ENCODE measurements around the gene SOX5. TPM values are rescaled to one million over a fixed set of nuclear protein-coding genes. Genes with fewer than 3 reads are reported as not detected.
A peak's percentile ranks its signal among the peaks of the same experiment; 100 is the strongest.
"Not testable (repeated sequence)": the region's sequence is repeated elsewhere in the genome, so short reads cannot be mapped to it uniquely, and the experiment has no call there.

SOX5 gene
- total RNA-seq, 1 experiment from 2014 or later = 4.1 TPM

DNA sequence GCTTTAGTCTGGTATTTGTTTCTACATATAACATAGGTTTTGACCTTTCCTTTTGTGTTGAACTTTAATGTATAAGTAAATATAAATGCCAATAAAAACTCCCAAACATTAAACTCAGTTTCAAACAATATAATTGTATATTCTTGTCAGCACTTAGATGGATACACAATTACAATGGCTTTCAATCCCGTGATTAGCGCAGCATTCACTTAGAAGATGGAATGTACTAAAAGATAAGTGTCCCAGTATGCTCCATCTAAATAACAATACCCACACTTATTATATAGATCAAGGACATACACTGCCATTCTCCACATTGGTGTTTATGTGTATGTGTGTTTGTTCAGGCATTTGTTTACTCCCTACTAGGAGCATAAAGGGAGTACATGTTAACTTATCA lies 193.1 kb downstream of the SOX5 start:
- no peak for DNase-seq (ENCODE audit: low read depth)

DNA sequence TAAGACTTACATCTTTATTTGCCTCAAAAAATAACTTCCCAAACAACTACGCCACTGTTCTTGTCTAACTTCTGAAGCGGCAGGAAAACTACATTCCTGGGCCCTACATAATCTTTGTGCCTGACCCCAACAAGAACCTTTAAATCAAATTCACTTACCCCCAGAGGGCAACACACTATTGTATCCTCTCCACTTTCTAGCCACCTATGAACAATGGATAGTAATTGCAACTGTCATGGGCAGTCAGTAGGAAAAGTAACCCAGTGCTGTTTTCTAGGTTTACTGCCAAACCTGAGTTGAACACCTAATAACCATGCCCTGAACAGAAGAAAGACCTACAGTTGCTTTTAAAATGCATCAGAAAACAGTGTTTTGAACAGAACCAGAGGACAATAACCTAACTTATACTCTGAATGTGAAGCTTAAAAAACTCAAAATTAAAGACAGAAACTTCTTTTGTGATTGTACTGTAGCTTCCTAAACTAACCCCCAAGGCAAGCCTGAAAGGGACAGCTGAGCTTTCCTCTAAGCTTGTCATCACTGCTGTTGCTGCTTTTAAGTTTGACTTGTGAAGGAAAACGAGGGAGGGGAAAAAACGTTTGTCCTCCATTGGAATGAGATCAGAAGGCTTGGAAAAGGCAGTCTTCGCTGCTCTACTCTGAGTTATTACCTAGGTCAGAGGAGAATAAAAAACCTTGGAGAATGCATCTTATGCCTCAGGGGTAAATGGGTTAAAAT lies 195.7 kb downstream of the SOX5 start:
- no peak for DNase-seq (ENCODE audit: low read depth)

DNA sequence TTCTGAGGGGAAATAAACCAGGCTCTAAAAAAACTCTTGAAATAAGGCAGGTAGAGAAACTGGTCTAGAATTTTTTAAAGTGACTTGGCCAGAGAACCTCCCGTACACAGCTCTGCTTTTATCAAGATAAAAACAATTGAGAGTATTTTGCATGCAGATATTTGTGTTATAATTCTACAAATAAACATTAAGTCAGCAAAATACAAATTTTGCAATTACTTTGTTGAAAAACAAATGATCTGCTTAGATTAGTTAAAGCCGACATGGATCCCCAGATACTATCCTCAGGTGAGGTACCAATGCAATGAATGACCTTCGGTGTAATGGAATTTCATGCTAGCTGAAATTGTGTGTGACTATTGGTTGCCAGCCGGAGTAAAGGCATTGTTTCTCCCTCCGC lies 197.2 kb downstream of the SOX5 start:
- DNase-seq (ENCODE audit: low read depth) = no peak

DNA sequence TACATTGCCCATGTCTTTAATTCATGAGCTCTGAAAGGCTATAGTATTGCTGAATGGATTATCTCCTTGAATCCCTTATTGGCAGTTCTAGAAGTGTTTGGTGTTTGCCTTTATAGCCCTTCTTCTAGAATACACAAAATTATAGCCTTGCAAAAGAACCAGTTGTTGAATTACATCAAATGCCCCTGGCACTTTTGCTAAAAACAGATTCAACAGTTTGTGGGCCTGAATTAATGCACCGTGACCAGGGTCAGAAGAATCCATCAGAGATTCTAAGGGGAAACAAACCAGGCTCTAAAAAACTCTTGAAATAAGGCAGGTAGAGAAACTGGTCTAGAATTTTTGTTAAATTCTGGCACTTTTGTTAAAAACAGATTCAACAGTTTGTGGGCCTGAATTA lies 197.8 kb downstream of the SOX5 start:
- DNase-seq (ENCODE audit: low read depth) = no peak

DNA sequence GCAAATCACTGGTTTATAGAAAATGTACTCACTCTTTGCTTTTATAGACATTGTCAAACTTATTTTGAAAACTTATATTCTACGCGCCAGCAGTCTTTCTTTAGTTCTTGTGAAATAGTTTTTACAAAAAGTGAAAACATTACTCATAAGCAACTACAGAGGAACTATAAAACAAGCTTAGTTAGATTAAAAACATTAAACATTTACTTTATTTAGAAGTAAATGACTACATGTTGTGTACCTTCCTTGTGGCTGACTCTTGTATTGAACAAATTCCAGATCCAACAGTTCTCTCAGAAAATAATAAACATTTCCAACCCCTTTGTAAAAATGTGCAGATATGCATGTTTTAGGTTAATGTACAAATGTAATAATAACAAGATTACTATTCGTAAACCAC lies 198.5 kb downstream of the SOX5 start:
- no peak for DNase-seq (ENCODE audit: low read depth)

DNA sequence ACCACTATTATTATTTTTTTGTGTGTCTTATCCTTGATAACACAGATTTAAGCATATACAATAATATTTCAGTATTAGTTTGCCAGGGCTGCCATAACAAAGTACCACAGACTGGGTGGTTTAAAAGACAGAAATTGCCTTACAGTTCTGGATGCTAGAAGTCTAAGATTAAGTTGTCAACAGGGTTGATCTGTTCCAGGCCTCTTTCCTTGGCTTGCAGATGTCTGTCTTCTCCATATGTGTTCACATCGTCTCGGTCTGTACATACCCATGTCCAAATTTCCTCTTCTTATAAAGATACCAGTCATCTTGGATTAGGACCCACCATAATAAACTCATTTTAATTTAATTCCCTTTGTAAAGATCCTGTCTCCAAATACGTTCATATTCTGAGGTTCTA lies 204.8 kb downstream of the SOX5 start:
- DNase-seq (ENCODE audit: low read depth) = no peak

DNA sequence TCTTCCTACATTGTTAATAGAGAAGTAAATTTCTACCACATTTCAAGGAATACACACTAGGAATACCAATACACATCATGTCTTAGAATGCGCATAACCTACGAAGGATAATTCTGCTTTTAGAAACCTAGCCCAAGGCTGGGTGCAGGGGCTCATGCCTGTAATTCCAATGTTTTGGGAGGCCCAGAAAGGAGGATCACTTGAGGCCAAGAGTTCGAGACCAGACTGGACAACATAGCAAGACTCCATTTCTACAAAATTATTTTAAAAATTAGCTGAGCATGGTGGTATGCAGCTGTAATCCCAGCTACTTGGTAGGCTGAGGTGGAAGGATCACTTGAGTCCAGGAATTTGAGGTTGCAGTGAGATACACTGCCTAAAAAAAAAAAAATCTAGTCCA lies 206.9 kb downstream of the SOX5 start:
- no peak for DNase-seq (ENCODE audit: low read depth)

DNA sequence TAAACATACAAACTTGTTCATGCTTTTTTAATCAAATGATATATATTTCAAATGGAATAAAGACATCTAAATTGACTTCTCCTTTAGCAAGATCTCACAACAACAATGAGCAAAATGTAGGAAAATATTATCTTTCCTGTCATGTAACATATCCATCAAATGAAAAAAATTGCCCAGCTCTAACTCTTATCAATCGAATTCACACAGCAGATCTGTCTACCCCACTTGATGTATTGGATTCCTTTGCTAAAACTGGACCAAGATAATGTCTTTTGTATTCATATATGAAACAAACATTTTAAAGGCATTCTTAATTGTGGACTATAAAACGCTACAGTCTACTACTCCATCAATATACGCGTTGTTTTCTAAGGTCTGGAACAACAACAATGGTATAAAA lies 218.0 kb downstream of the SOX5 start:
- no peak for DNase-seq (ENCODE audit: low read depth)

DNA sequence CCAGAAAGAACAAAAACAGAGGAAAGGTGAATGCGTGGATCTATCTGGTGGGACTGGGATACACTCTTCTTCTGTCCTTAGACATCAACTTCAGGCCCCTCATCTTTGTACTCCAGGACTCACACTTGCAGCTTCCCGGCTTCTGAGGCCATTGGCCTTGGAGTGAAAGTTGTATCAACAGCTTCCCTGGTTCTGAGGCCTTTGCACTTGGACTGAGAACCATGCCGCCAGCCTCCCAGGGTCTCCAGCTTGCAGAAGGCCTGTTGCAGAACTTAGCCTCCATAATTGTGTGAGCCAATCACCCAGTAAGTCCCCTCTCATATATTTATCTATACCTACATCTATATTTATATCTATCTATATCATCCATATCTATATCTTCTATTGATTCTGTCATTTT lies 218.4 kb downstream of the SOX5 start:
- DNase-seq (ENCODE audit: low read depth) = no peak

DNA sequence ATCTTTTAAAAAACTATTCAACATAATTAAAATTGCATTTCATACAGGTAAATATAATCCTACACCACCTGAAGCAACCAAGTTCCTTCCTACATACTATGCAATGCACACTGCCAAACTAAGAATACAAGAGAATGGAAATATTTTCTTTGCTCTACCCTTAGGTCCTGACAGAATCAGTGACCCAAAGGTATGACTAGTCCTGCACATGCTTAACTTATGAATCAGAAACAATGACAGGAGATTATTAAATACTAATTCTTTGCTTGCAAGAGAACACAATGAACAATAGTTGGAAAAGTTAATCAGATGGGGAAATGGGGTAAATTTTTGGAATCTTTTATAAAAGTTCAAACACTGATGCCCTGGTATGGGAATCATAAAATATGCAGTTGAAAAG lies 220.1 kb downstream of the SOX5 start:
- peak; percentile 47 for DNase-seq (ENCODE audit: low read depth)

DNA sequence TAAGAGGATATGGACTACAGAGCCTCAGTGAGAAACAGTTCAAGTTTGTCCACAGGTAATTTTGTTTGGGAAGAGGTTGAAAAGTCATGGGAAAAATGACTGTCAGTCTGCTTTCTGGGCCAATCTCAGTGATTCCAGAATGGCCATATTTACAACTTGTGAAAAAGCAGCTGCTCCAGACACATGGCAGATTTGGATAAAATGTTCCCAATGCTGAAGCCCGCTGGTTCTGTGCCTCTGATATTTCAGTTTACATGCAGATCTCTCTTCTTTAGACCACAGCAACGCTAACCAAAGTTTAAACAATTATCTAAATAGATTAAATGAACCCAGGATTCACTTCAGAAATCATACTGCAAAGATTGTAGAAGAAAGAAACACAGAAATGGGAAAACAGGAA lies 222.8 kb downstream of the SOX5 start:
- DNase-seq (ENCODE audit: low read depth) = no peak

DNA sequence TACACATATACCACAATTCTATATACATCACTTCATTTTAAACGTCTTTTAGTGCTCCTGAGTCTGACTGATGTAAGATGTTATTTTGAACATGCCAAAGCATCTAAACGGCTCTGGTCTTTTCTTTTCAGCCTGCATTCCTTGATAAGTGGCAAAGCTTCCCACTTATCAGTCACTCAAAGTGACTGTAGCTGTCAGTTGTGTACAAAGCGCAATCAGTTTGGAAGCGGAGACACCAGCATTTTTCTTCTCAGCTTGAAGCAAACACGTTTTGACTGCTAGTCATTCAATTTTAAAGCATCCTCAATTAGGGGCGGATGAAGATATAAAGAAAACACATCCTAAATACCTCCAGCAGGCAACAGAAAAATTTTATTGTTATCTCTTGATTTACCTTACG lies 226.8 kb downstream of the SOX5 start:
- no peak for DNase-seq (ENCODE audit: low read depth)

DNA sequence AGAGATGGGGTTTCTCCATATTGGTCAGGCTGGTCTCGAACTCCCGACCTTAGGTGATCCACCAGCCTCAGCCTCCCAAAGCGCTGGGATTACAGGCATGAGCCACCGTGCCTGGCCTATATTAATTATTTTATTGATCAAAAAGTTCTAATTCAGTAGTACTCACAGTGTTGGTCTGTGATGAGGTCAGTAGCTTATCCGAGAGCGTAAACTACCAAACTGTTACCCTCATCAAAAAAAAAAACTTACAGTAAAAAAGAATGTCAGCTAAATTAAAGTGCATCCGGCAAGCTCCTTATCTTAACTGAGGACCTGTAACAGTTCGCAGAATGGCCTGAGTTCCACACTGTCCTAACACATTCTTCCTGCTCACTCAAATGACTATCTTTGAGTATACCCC lies 228.2 kb downstream of the SOX5 start:
- DNase-seq (ENCODE audit: low read depth) = no peak

DNA sequence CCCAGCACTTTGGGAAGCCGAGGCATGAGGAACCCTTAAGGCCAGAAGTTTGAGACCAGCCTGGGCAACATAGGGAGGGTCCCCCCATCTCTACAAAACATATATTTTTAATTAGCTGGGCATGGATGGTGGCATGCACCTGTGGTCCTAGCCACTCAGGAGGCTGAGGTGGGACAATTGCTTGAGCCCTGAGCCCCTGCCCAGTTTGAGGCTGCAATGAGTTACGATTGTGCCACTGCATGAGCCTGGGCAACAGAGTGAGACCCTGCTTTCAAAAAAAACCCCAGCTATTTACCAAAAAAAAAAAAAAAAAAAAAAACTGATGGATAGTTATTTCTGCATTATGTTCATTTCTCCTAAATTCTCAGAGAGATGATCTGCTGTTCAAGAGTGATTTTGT lies 230.0 kb downstream of the SOX5 start:
- DNase-seq (ENCODE audit: low read depth) = no peak

DNA sequence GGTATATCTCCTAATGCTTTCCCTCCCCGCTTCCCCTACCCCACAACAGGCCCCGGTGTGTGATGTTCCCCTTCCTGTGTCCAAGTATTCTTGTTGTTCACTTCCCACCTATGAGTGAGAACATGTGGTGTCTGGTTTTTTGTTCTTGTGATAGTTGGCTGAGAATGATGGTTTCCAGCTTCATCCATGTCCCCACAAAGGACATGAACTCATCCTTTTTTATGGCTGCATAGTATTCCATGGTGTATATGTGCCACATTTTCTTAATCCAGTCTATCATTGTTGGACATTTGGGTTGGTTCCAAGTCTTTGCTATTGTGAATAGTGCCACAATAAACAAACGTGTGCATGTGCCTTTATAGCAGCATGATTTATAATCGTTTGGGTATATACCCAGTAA lies 239.1 kb downstream of the SOX5 start:
- not testable (repeated sequence) for DNase-seq (ENCODE audit: low read depth)

DNA sequence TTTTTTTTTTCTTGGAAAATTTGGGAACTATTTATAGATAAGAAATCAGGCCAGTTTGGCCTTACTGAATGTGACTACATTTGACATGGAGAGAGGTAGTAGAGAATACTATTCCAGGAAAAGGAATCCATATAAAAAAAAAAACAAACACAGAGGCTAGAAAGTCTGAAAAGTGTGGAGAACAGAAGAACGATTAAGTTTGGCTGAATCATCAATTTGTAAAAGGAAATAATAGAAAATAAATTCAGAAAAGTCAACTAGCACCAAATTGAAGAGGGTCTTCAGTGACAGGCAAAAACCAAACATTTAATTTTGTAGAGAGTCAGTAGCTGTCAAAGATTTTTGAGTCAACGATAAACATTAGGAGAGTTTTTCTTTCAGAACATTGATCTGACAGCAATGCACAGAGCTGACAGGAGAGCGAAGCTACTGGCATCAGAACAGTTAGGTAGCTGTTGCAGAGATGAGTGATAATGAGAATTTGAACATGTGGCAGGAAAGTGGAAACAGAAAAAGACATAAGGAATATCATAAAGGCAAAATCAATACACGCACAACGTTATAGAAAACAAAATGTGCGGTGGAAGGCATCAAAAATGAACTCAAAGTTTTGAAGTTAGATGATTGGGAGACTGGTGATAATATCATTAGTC lies 241.2 kb downstream of the SOX5 start:
- no peak for DNase-seq (ENCODE audit: low read depth)

DNA sequence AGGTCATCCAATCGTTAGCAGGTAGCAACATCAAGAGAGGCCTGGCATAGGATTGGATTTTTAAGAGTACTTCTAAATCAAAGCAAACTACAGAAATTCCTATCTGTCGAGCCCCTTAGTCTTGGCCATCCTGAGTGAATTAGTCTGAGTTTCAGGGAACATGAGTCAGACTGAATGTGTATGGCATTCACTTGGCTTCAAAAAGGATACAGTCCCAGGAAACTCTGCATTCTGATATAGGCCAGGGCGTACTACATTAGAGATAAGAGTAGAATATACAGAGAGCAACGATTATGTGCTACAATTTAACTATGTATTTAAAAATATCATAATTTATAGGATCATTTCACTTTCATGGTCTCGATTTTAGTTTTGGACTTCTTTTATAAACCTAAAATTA lies 242.2 kb downstream of the SOX5 start:
- peak; percentile 0 for DNase-seq (ENCODE audit: low read depth)

DNA sequence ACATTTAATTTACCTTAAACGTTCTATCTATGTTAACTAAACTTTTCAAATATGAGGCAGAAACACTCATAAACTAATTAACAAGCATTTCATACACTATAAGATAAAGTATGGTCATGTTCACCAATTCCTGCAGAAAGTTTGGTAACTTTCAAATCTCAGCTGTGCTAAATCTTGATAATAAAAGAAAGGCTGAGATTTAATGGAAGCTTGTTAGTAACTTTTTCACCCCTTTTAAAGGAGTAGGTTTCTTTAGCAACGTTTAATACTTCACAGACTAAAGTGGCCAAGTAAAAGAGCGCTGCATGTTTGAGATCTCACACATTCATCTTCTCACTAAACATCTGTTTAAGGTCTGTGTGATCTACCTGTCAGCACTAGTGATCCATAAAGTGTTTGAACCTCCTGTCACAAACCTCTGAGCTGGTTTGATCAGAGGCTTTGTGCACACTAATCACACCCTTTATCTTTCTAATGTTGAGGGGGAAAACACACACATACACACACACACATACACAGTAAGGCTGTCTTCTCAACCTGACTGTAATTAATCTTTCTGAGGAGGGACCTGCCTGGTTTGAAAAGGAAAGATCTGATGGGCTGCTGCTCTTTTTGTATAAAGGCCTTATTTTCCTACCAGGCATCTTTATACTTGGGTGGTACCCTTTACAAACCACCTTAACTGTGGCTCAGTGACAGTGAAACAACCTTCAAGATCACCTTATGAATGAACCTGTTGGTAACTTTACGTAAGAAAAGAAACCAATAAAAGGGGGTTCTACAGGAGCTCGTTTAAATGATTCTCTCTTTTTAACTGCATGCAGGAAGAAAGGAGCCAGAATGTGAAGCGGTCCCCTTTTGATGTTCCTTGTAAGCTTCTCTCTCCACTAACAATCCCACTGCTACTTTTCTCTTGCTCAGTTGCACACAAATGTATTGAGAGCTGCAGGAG lies 244.2 kb downstream of the SOX5 start:
- no peak for DNase-seq (ENCODE audit: low read depth)

DNA sequence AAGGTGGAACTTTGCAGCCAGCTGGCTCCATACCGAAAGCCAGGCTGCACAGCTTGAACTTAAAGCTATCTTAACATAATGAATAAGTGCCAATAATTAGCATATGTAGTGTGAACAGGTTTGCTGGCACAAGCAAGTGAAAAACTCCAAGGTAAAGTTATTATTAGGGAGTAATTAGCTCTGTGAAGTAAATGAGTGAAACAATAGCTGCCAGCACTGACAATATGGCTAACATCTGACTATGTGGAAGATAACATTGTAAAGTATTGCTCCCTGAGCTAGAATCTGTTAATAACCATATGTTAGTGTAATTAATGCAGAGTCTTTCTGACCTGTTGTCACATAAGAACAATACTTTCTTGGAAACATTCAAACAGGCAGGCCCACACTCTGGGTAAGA lies 246.4 kb downstream of the SOX5 start:
- DNase-seq (ENCODE audit: low read depth) = no peak

DNA sequence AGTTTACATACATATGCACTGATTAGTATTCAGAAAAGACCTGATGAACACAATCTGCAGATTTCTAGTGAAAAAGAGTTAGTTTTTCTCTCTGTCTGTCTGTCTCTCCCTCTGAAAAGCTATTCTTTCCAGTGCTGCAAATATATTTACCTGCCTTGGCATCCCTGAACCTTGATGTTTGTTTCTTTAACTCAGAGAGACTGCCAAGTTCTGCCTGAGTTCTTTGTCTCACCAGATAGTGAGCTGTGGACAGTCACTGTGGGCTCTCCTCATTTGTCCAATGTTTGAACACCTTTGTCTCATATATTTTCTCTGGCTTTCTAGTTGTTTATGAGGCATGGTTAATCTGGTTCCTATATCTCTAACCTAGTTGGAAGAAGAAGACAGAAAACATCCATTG lies 250.4 kb downstream of the SOX5 start:
- DNase-seq (ENCODE audit: low read depth) = no peak

DNA sequence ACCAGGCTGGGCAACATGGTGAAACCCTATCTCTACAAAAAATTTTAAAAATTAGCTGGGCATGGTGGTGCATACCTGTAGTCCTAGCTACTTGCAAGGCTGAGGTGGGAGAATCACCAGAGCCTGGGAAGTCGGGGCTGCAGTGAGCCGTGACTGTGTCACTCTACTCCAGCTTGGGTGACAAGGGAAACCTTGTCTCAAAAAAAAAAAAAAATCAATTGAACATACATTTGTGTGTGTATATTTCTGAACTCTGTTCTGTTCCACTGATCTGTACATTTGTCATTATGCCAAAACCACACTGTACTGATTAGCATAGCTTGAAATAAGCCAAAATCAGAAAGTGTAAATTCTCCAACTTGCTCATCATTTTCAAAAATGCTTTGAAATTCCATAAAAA lies 254.6 kb downstream of the SOX5 start:
- no peak for DNase-seq (ENCODE audit: low read depth)

DNA sequence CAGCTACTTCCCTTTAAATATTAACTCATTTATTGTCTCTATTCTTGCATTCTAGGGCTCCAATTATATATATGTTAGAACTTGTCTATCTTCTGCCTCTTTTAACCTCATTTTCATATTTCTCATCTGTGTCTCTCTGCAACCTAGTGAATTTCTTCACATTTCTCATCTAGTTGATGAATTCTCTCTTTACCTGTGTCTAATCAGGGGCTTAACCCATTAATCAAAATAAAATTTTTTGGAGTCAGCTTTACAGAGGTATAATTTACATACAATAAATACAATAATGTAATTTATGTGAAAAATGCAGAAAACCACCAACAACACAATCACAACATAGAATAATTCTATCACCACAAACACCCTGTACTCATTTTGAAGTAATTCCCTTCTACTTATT lies 255.2 kb downstream of the SOX5 start:
- no peak for DNase-seq (ENCODE audit: low read depth)

DNA sequence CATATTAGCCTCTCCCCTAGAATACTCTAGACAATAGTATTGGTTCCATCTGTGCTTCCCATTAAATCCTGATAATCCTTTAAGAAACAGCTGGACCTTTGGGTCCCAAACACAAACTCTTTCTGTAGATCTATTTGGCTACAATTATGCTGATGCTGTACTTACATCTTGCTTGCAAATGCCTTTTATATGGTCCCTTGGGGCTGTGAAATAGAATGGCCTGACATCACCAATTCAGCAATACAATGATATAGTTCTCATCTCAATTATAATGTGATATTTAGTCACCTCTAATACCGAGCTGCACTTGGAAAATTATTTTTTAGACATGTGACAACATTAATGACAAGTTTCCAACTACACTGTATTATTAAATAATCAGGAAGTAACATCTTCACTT lies 261.5 kb downstream of the SOX5 start:
- DNase-seq (ENCODE audit: low read depth) = no peak

Data from M059J (cell line).